ENCODE results near the gene HS6ST1.
A peak's percentile ranks its signal among the peaks of the same experiment; 100 is the strongest.

HS6ST1 gene

DNA sequence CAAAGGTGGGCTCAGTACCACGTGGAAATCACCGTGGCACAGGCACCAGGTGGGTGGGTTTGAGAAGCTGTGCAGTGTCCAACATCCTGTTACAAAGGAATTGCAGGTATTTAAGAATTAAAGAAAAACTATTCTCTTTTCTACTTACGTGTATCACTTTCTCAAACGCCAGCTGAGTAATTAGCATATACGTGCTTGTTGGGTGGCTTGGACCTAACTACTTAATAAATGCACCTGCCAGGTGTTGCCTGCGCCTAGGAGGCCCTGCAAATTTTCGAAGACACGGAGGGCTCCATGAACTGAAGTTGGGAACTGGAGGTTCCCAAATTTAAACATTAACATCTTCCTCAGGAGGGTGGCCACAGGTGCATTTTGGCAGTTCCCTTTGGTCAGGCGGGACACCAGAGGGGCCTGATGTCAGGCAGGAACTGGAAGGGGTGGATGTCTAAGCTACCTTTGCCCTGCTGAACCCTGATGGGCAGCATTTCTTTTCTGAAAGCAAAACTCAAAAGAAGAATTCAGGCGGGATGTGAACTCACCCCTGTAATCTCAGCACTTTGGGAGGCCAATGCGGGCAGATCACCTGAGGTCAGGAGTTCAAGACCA lies 84.8 kb downstream of the HS6ST1 start:
- DNase-seq: no peak

- peak; percentile 79 for DNase-seq
These were observed 85.5 kb downstream of the HS6ST1 start for GRCh38 chr2:128232965-128233789.

- no peak for DNase-seq
These were observed 89.8 kb downstream of the HS6ST1 start for GRCh38 chr2:128228894-128229293.

GRCh38 chr2:128227862-128228261 lies 90.8 kb downstream of the HS6ST1 start:
- DNase-seq: no peak

DNA sequence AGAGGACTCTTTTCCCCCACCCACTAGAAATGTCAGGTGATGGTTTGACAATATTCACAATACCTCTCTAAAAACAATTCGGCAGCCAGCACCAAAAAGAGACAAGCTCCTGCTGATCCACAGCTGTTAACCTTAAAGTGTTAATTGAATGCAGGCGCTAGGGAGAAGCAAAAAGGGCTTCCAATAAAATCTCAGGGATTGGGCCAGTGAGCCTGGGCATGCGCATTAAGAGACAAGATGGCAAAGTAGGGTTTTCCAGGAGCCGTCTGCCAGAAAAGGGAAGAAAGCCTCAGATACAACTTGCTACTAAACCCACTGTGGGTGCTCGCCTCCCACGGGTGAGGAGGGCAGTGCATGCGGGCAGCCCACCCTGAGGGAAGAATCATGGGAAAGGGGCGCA lies 98.8 kb downstream of the HS6ST1 start:
- DNase-seq: no peak

DNA sequence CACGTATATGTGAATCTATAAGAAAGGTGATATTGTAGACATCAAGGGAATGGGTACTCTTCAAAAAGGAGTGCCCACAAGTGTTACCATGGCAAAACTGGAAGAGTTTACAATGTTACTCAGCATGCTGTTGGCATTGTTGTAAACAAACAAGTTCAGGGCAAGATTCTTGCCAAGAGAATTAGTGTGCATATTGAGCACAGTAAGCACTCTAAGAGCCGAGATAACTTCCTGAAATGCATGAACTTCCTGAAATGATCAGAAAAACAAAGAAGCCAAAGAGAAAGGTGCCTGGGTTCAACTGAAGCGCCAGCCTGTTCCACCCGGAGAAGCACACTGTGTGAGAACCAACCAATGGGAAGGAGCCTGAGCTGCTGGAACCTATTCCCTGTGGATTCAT lies 101.0 kb downstream of the HS6ST1 start:
- DNase-seq: no peak

DNA sequence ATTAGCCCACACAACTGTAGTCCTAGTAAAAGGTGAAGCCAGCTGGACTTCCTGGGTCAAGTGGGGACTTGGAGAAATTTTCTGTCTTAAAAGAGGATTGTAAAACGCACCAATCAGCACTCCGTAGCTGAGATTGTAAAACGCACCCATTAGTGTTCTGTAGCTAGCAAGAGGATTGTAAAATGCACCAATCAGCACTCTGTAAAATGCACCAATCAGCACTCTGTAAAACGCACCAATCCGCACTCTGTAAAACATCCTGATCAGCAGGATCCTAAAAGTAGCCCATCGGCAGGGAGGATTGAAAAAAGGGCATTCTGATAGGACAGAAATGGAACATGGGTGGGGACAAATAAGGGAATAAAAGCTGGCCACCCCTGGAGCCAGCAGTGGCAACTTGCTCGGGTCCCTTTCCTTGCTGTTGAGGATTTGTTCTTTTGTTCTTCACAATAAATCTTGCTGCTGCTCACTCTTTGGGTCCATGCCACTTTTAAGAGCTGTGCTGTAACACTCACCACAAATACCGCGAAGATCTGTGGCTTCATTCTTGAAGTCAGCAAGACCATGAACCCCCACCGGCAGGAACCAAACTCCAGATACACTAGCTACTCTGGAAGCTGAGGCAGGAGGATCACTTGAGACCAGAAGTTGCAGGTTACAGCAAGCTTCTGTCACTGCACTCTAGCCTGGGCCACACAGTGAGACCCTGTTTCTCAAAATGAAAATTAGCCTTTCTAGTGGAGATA lies 102.6 kb downstream of the HS6ST1 start:
- DNase-seq: no peak

Data from activated gamma-delta T cell treated with Interleukin-2 at 50 U/mL for 16 hours (primary cell).